ENCODE measurements around the gene RIN2. TPM values are rescaled to one million over a fixed set of nuclear protein-coding genes. Genes with fewer than 3 reads are reported as not detected.

RIN2 gene
- total and polyA plus RNA-seq, 2 experiments from 2014 or later, result 0.08 to 1.4 TPM

DNA sequence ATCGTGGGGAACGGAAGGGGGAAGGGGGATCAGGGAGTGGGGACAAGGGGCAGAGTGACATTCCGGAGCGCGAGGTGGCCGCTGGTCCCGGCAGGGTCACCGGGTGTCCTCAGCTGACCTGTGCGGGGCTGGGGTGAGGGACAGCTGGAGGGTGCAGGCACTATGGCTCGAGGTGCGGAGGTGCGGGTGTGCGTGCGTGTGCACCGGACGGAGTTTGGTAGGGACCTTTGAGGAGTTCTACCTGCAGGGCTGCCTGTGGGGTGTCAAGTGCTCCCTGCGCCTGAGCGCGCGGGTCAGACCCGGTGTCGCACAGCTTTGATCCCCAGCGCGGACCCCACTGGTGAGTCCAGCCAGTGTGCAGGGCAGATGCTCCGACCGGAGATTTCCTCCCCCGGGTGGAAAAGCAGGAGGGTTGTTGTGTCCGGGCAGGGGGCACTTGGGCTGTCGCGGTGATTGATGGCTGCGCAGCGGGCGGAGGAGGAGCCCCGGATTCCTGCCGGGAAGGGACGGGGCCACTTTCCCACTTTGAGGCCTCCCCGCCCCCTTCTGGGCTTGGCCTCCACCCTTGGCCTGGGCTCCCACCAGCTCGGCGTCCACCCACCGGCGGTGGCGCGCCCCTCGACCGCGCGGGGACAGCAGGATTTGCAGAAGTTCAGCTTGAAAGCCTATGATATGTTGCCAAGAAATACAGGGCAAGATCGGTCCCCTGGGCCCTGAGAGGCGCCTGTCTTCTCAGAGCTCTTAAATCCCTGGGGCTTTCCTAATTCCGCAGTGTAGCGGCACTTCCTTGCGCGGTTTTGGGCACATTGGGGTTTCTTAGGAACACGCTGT lies 658 bp downstream of the RIN2 start (continued):
- no peak for TF ChIP-seq POLR2AphosphoS5 (IDR thresholded peaks at IDR 0.05; ENCODE audit: low read depth)
- TF ChIP-seq CREB1 (CRISPR knock-in tag; IDR thresholded peaks at IDR 0.05; ENCODE audit: low read depth), result no peak
- TF ChIP-seq CTCF (conservative IDR thresholded peaks at IDR 0.05; ENCODE audit: low read depth in 2 of 2), result no peak
- TF ChIP-seq ZNF331 (CRISPR knock-in tag; IDR thresholded peaks at IDR 0.05; ENCODE audit: low read depth), result no peak
- TF ChIP-seq, protein P1, sequence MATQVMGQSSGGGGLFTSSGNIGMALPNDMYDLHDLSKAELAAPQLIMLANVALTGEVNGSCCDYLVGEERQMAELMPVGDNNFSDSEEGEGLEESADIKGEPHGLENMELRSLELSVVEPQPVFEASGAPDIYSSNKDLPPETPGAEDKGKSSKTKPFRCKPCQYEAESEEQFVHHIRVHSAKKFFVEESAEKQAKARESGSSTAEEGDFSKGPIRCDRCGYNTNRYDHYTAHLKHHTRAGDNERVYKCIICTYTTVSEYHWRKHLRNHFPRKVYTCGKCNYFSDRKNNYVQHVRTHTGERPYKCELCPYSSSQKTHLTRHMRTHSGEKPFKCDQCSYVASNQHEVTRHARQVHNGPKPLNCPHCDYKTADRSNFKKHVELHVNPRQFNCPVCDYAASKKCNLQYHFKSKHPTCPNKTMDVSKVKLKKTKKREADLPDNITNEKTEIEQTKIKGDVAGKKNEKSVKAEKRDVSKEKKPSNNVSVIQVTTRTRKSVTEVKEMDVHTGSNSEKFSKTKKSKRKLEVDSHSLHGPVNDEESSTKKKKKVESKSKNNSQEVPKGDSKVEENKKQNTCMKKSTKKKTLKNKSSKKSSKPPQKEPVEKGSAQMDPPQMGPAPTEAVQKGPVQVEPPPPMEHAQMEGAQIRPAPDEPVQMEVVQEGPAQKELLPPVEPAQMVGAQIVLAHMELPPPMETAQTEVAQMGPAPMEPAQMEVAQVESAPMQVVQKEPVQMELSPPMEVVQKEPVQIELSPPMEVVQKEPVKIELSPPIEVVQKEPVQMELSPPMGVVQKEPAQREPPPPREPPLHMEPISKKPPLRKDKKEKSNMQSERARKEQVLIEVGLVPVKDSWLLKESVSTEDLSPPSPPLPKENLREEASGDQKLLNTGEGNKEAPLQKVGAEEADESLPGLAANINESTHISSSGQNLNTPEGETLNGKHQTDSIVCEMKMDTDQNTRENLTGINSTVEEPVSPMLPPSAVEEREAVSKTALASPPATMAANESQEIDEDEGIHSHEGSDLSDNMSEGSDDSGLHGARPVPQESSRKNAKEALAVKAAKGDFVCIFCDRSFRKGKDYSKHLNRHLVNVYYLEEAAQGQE (IDR thresholded peaks at IDR 0.05; ENCODE audit: unreplicated experiment), result no peak
- no peak for TF ChIP-seq ZNF114 (CRISPR knock-in tag; IDR thresholded peaks at IDR 0.05)
- TF ChIP-seq EZH2phosphoT487 (IDR thresholded peaks at IDR 0.05; ENCODE audit: unreplicated experiment), result no peak

- Histone ChIP-seq H3K36me3 (ENCODE audit: insufficient read depth) (no peaks in the 10 kb centered on the region), H3K79me2 (replicated peaks; ENCODE audit: insufficient read depth) (no peaks in the 10 kb centered on the region), H3K9me2 (ENCODE audit: insufficient read depth) (no peaks in the 10 kb centered on the region), H3F3A (replicated peaks; ENCODE audit: low read depth) (no peaks in the 10 kb centered on the region; the same call in 1 of the 2 replicates), H2AFZ (no peak overlapping the region), H3K4me3 (no peak overlapping the region), H4K20me1 (replicated peaks; ENCODE audit: insufficient read depth) (no peaks in the 10 kb centered on the region), H3K4me1 (ENCODE audit: insufficient read depth) (peaks cover 10% of the 10 kb centered on the region), H3K27me3 (ENCODE audit: insufficient read depth) (peaks cover 39% of the 10 kb centered on the region), H3K27ac (ENCODE audit: low read depth) (no peak overlapping the region), H3K4me2 (no peak overlapping the region)
- Mint-ChIP-seq H3K27me3 (ENCODE audit: insufficient read depth, low read depth, poor library complexity) (peaks cover 29% of the 10 kb centered on the region), H3K9me3 (no peaks in the 10 kb centered on the region), H3K36me3 (ENCODE audit: low read depth) (no peaks in the 10 kb centered on the region), H3K4me1 (peaks cover 9% of the 10 kb centered on the region), H3K4me3 (no peak overlapping the region), H3K27ac (no peak overlapping the region)
- ATAC-seq (no peak), DNase-seq (ENCODE audit: low spot score) (no peak)
- TF ChIP-seq STAT1 (IDR thresholded peaks at IDR 0.05; ENCODE audit: unreplicated experiment) (no peak), CREB1 (CRISPR knock-in tag; IDR thresholded peaks at IDR 0.05; ENCODE audit: low read depth) (no peak), ETS1 (IDR thresholded peaks at IDR 0.05) (no peak), CTCF (conservative IDR thresholded peaks at IDR 0.05; ENCODE audit: low read depth in 2 of 2) (no peak), ZNF331 (CRISPR knock-in tag; IDR thresholded peaks at IDR 0.05; ENCODE audit: low read depth) (no peak), POLR2AphosphoS5 (IDR thresholded peaks at IDR 0.05; ENCODE audit: low read depth) (no peak), JUNB (IDR thresholded peaks at IDR 0.05; ENCODE audit: unreplicated experiment) (no peak), EZH2 (IDR thresholded peaks at IDR 0.05; ENCODE audit: low read depth, unreplicated experiment) (no peak)
- TF ChIP-seq, protein P1 (IDR thresholded peaks at IDR 0.05; ENCODE audit: unreplicated experiment), result no peak
These were observed 2.3 kb downstream of the RIN2 start for GRCh38 chr20:19760371-19760721.

Data from GM23338 (cell line).